Smooth muscle cell (in vitro differentiated cells): ENCODE measurements around the gene SPACA7. TPM values are rescaled to one million over a fixed set of nuclear protein-coding genes. Genes with fewer than 3 reads are reported as not detected.

Experiments used
- DNase-seq: peaks from one replicate; lab custom pipeline; 2025; ENCODE audit not compliant: unreplicated experiment; lab: John Stamatoyannopoulos, UW
- H2AFZ ChIP-seq: fragments of 200-600 bp; sonication (generic); 2 replicates; pipeline ENCODE4 v1.6.0; 2016; ENCODE audit warnings: antibody characterized with exemption, low read depth, mild to moderate bottlenecking
- H3F3A ChIP-seq: fragments of 200-600 bp; sonication (generic); 2 replicates; pipeline ENCODE4 v1.6.0; 2017; ENCODE audit warnings: antibody characterized with exemption, low read depth
- H3K27ac ChIP-seq: fragments of 200-600 bp; sonication (generic); 2 replicates; pipeline ENCODE4 v1.5.1; 2016; ENCODE audit warnings: low read depth, mild to moderate bottlenecking
- H3K27me3 ChIP-seq: fragments of 200-600 bp; sonication (generic); 2 replicates; pipeline ENCODE4 v1.6.1; 2016; ENCODE audit warnings: low read depth, mild to moderate bottlenecking
- H3K36me3 ChIP-seq: fragments of 200-600 bp; sonication (generic); 2 replicates; pipeline ENCODE4 v1.5.1; 2016; ENCODE audit warnings: low read depth
- H3K4me1 ChIP-seq: fragments of 200-600 bp; sonication (generic); 2 replicates; pipeline ENCODE4 v1.5.1; 2016; ENCODE audit warnings: low read depth
- H3K4me2 ChIP-seq: fragments of 200-600 bp; sonication (generic); 2 replicates; pipeline ENCODE4 v1.6.0; 2016; ENCODE audit warnings: mild to moderate bottlenecking
- H3K4me3 ChIP-seq: fragments of 200-600 bp; sonication (generic); 2 replicates; pipeline ENCODE4 v1.5.1; 2016; ENCODE audit warnings: mild to moderate bottlenecking
- H3K79me2 ChIP-seq: fragments of 200-600 bp; sonication (generic); 2 replicates; pipeline ENCODE4 v1.6.0; 2016; ENCODE audit warnings: low read depth, mild to moderate bottlenecking
- H3K9ac ChIP-seq: fragments of 200-600 bp; sonication (generic); 2 replicates; pipeline ENCODE4 v1.6.0; 2016; ENCODE audit warnings: low read depth
- H3K9me3 ChIP-seq: fragments of 200-600 bp; sonication (generic); replicated peaks from 2 replicates; pipeline ENCODE4 v1.5.1; 2016; ENCODE audit warnings: low read depth
- H4K20me1 ChIP-seq: fragments of 200-600 bp; sonication (generic); 2 replicates; pipeline ENCODE4 v1.6.0; 2016; ENCODE audit warnings: low read depth
- CTCF ChIP-seq: fragments of 200-600 bp; sonication (generic); IDR thresholded peaks from 2 replicates; pipeline ENCODE4 v1.5.1; 2017; ENCODE audit warnings: borderline replicate concordance, mild to moderate bottlenecking, antibody characterized with exemption; ENCODE audit not compliant: insufficient read depth, poor library complexity, severe bottlenecking
- WGBS: methylation state at CpG from one replicate; pipeline ENCODE4 v1.1.7; 2016; ENCODE audit warnings: low lambda C conversion rate; 5-methylcytosine and 5-hydroxymethylcytosine counted together
- polyA plus RNA-seq: library from polyadenylated mRNA; unstranded; fragments of >200 nt; fragmentation: Nextera tagmentation; extraction: Ambion mirVana; gene quantifications from 2 replicates; pipeline ENCODE4 v1.2.1, GENCODE V29; 2016
- total RNA-seq: library from RNA; depleted of rRNA; stranded (reverse); fragments of >200 nt; gene quantifications from 2 replicates; pipeline ENCODE4 v1.2.3, GENCODE V29; 2014

Gene SPACA7
- total and polyA plus RNA-seq, 2 experiments from 2014 or later, result not detected

GRCh38 chr13:112356190-112356589 lies 20.0 kb upstream of the SPACA7 start:
- H4K20me1 ChIP-seq, result no peaks in the 10 kb centered on the region
- no peaks in the 10 kb centered on the region for H3K9me3 ChIP-seq
- no peaks in the 10 kb centered on the region for H3F3A ChIP-seq
- H3K9ac ChIP-seq, result no peak overlapping the region
- no peaks in the 10 kb centered on the region for H3K36me3 ChIP-seq
- no peak overlapping the region for H3K4me2 ChIP-seq
- 85% methylated on average over 13 of the region's 13 CpGs for WGBS
- no peak overlapping the region for H3K27ac ChIP-seq
- no peaks in the 10 kb centered on the region for H3K27me3 ChIP-seq
- peaks cover 10% of the 10 kb centered on the region for H3K4me1 ChIP-seq
- H3K4me3 ChIP-seq, result no peak overlapping the region
- TF ChIP-seq CTCF, result no peak
- DNase-seq, result no peak
- H3K79me2 ChIP-seq, result no peaks in the 10 kb centered on the region
- H2AFZ ChIP-seq, result no peak overlapping the region

GRCh38 chr13:112358156-112358555 lies 18.0 kb upstream of the SPACA7 start:
- H3K79me2 ChIP-seq, result no peaks in the 10 kb centered on the region
- no peaks in the 10 kb centered on the region for H4K20me1 ChIP-seq
- WGBS, result 91% methylated on average over 4 of the region's 4 CpGs
- H3K4me2 ChIP-seq, result no peak overlapping the region
- no peak overlapping the region for H3K27ac ChIP-seq
- H3K36me3 ChIP-seq, result no peaks in the 10 kb centered on the region
- no peaks in the 10 kb centered on the region for H3K4me1 ChIP-seq
- no peak overlapping the region for H2AFZ ChIP-seq
- no peaks in the 10 kb centered on the region for H3F3A ChIP-seq
- no peak for DNase-seq
- no peaks in the 10 kb centered on the region for H3K27me3 ChIP-seq
- H3K9ac ChIP-seq, result no peak overlapping the region
- no peak for TF ChIP-seq CTCF
- no peaks in the 10 kb centered on the region for H3K9me3 ChIP-seq
- no peak overlapping the region for H3K4me3 ChIP-seq

- H3K9me3 ChIP-seq, result no peaks in the 10 kb centered on the region
- H3K27me3 ChIP-seq, result no peaks in the 10 kb centered on the region
- H3K79me2 ChIP-seq, result no peaks in the 10 kb centered on the region
- H3K9ac ChIP-seq, result no peak overlapping the region
- H3K36me3 ChIP-seq, result no peaks in the 10 kb centered on the region
- 75% methylated on average over 5 of the region's 5 CpGs for WGBS
- H2AFZ ChIP-seq, result no peak overlapping the region
- no peaks in the 10 kb centered on the region for H4K20me1 ChIP-seq
- H3K27ac ChIP-seq, result no peak overlapping the region
- no peak overlapping the region for H3K4me2 ChIP-seq
- H3F3A ChIP-seq, result no peaks in the 10 kb centered on the region
- DNase-seq, result no peak
- H3K4me3 ChIP-seq, result no peak overlapping the region
- no peaks in the 10 kb centered on the region for H3K4me1 ChIP-seq
- no peak for TF ChIP-seq CTCF
Observed at GRCh38 chr13:112362021-112362420, 14.1 kb upstream of the SPACA7 start.

- no peak for TF ChIP-seq CTCF
- H3K79me2 ChIP-seq, result no peaks in the 10 kb centered on the region
- 74% methylated on average over 12 of the region's 12 CpGs for WGBS
- no peaks in the 10 kb centered on the region for H4K20me1 ChIP-seq
- no peak overlapping the region for H3K4me2 ChIP-seq
- no peaks in the 10 kb centered on the region for H3K27me3 ChIP-seq
- H3K36me3 ChIP-seq, result no peaks in the 10 kb centered on the region
- no peaks in the 10 kb centered on the region for H3F3A ChIP-seq
- H3K9ac ChIP-seq, result no peak overlapping the region
- DNase-seq, result no peak
- no peaks in the 10 kb centered on the region for H3K4me1 ChIP-seq
- H3K9me3 ChIP-seq, result no peaks in the 10 kb centered on the region
- no peak overlapping the region for H3K4me3 ChIP-seq
- H2AFZ ChIP-seq, result no peak overlapping the region
- no peak overlapping the region for H3K27ac ChIP-seq
Observed at GRCh38 chr13:112363867-112364528, 12.2 kb upstream of the SPACA7 start.
